ENCODE results near the gene CCT6B. TPM values are rescaled to one million over a fixed set of nuclear protein-coding genes. Genes with fewer than 3 reads are reported as not detected.

The CCT6B gene
- total and polyA plus RNA-seq, 2 of the 4 experiments (the other 2 are of a cell fraction), result 0.72 to 1.1 TPM

DNA sequence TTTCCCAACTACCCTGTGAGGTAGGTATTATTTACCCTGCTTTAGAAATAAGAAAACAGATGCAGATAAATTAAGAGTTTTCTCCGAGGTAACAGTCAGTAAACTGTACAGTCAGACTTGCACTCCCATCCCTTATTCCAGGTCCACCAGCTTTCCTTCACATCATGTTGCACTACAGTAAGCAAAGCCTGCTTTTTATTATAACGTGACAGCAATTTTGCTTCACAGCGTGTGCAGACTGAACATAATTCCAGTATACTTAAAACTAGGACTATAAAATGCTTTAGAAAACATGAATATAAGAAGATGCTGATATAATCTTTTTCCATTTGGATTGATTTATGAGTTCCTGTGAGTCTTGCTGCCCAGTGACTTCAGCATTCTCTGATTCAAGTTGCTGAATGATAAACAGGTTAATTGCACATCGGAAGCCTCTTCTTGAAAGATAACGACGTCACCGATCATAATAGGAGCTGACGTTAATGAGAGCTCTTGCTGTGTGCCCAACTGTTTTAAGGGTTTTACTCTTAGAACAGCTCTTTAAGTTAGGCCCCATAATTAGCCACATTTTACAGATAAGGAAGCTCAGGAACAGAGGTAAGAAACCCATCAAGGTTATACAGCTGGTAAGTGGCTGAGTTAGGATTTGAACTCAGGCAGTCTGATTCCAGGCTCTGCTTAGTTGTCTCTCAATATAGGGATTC, 20.4 kb upstream of the CCT6B start (continued):
- TF ChIP-seq RCOR1 (IDR thresholded peaks at IDR 0.05; ENCODE audit: insufficient replicate concordance, low read length), result no peak

DNA sequence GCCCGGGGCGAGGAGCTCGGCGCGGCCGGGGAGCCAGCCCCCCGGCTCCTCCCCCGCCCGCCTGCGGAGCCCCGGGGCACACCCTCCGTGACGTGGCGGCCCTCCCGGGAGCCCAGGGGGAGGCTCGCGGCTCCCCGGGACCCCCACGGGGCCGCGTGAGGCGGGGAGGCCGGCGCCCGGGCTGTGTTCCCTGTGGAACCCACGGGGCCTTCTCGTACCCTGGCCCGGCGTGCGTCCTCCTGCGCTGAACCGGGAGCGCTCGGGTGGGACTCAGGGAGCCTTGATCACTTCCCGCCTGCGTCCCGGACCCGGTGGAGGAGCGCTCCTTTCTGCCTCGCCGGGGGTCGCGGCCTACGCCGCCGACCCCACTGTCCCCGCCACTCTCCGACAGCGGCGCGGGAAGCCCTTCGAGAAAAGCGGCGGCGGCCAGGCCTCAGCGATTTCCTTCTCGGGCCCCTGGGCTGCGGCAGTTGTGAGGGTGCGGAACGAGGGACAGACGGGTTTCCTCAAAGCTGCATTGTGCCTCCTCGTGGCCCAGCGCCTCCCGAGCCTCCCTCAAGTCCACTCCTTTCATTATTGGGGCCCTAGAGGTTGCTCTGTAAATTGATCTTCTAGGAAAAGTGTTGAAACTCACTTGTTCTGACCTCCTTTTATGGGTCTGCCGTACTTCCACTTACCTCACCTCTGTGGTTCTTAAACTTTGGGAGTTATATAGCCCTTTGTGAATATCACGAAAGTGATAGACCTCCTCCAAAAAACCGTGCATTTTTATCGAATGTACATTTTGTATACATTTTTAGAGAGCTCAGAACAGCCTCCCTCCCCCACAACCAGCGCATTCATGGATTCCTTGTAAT, 19.6 kb upstream of the CCT6B start:
- H2BK120ac ChIP-seq (ENCODE audit: low read depth, low read length), result peak overlapping the region; percentile 95
- TSS peak; percentile 64 for BruUV-seq (replicated peaks)
- in situ Hi-C loops (cut with MboI; ENCODE audit: low sequenced_read_pairs), result loop anchor here (25.0 kb wide), 1 partner anchor 606 kb away; the partner anchor contains the start of genes AP2B1 and PEX12
- peak overlapping the region; percentile 71 for H4K5ac ChIP-seq (ENCODE audit: low read depth, low read length)
- H3K9ac ChIP-seq (ENCODE audit: low read depth, low read length), result peak overlapping the region; percentile 89
- ChIA-PET POLR2A (ENCODE audit: unreplicated experiment) (interaction anchor here (1.2 kb wide), 1 partner anchor 13 kb away, joined by 4 read pairs; no protein-coding TSS in a partner anchor), CTCF (interaction anchor here (0.8 to 1.2 kb wide), 2 partner anchors 10 to 608 kb away, joined by 4 read pairs; no protein-coding TSS in a partner anchor)
- intact Hi-C loops (cut with micrococcal nuclease), result loop anchor here (1.0 to 5.0 kb wide), 4 partner anchors 16 to 136 kb away; partner anchors contain the start of genes CCT6B, RAD51D and ZNF830
- no peaks in the 10 kb centered on the region for H3K27me3 ChIP-seq (ENCODE audit: control insufficient read depth, insufficient read depth, low read length)
- H3K79me1 ChIP-seq (ENCODE audit: low read depth in 1 of 2, low read length in 2 of 2), result peaks cover 16 to 27% of the 10 kb centered on the region in 2 experiments
- H2AK9ac ChIP-seq (replicated peaks; ENCODE audit: low read depth, low read length, poor library complexity), result peak overlapping the region; percentile 99
- H3K4ac ChIP-seq (ENCODE audit: low read depth, low read length), result peak overlapping the region; percentile 98
- WGBS, 2 experiments (ENCODE audit: extremely low coverage in 2 of 2, insufficient read length in 1 of 2), result 0% methylated on average over 16 of the region's 69 CpGs; no CpG with 5 or more reads in 1 of the 2 experiments
- H4K20me1 ChIP-seq (ENCODE audit: insufficient read depth, low read length), result no peaks in the 10 kb centered on the region
- DNase-seq, result peak; percentile 80
- H3K4me2 ChIP-seq (ENCODE audit: low read depth, low read length), result peak overlapping the region; percentile 84
- 0 out of 2 replicates have a peak, but pooled peaks cover 3% of the 10 kb centered on the region for H3K9me1 ChIP-seq (ENCODE audit: insufficient read depth, low read length)
- H4K8ac ChIP-seq (ENCODE audit: low read depth in 2 of 2, low read length in 2 of 2), result peak overlapping the region; percentile 24 to 84
- peak overlapping the region; percentile 95 for H4K91ac ChIP-seq (ENCODE audit: insufficient read depth, low read depth, low read length)
- peak overlapping the region; percentile 95 for H3K14ac ChIP-seq (replicated peaks; ENCODE audit: low read depth, low read length)
- peak overlapping the region; percentile 96 for H3K27ac ChIP-seq (ENCODE audit: insufficient read depth, low read length)
- peak overlapping the region; percentile 99 for H2BK5ac ChIP-seq (ENCODE audit: low read depth, low read length, poor library complexity, severe bottlenecking)
- peaks cover 5% of the 10 kb centered on the region; the same call in 1 of the 2 replicates for H3K36me3 ChIP-seq (ENCODE audit: control insufficient read depth, insufficient read depth, low read length)
- peak overlapping the region; percentile 53 for H3K18ac ChIP-seq (ENCODE audit: low read depth, low read length)
- H2BK15ac ChIP-seq (ENCODE audit: low read depth, low read length), result 0 out of 3 replicates have a peak overlapping the region, but pooled peaks have one; percentile 62
- peaks cover 7% of the 10 kb centered on the region for H3K4me1 ChIP-seq (ENCODE audit: control insufficient read depth, insufficient read depth, low read length)
- H3K9me3 ChIP-seq (ENCODE audit: control insufficient read depth, insufficient read depth, low read length), result no peaks in the 10 kb centered on the region
- H2AFZ ChIP-seq (replicated peaks; ENCODE audit: low read length, poor library complexity), result peak overlapping the region; percentile 99
- peak overlapping the region; percentile 91 for H3K4me3 ChIP-seq (ENCODE audit: insufficient read depth, low read depth, low read length)
- H2AK5ac ChIP-seq (ENCODE audit: low read depth, low read length), result peak overlapping the region; percentile 24; the same call in 1 of the 2 replicates
- ATAC-seq (ENCODE audit: low read depth), result peak; percentile 94
- peak overlapping the region; percentile 82 for H3K23ac ChIP-seq (ENCODE audit: low read depth, low read length)
- no peak overlapping the region for H2BK20ac ChIP-seq (ENCODE audit: low read depth, low read length)
- dilution Hi-C loops (cut with HindIII; ENCODE audit: low sequenced_read_pairs, unreplicated experiment), result no loop called here
- peak overlapping the region; percentile 76 for H3K56ac ChIP-seq (ENCODE audit: extremely low read depth, insufficient read depth, low read length)
- TF ChIP-seq MXI1 (IDR thresholded peaks at IDR 0.05; ENCODE audit: borderline replicate concordance, low read depth, low read length) (peak; percentile 64; the same call in 1 of the 2 replicates), RAD21 (IDR thresholded peaks at IDR 0.05; ENCODE audit: low read length) (peak; percentile 36), RFX5 (IDR thresholded peaks at IDR 0.05; ENCODE audit: low read depth, low read length) (no peak), SMC3 (IDR thresholded peaks at IDR 0.05; ENCODE audit: low read depth, low read length) (peak; percentile 27; the same call in 1 of the 2 replicates), POLR2A (IDR thresholded peaks at IDR 0.05; ENCODE audit: low read depth, low read length) (peak; percentile 77), CEBPB (IDR thresholded peaks at IDR 0.05; ENCODE audit: low read depth, low read length) (peak; percentile 35; the same call in 1 of the 2 replicates), MAZ (IDR thresholded peaks at IDR 0.05; ENCODE audit: borderline replicate concordance, low read depth, low read length) (peak; percentile 51; the same call in 1 of the 2 replicates)
- TF ChIP-seq, protein P1, sequence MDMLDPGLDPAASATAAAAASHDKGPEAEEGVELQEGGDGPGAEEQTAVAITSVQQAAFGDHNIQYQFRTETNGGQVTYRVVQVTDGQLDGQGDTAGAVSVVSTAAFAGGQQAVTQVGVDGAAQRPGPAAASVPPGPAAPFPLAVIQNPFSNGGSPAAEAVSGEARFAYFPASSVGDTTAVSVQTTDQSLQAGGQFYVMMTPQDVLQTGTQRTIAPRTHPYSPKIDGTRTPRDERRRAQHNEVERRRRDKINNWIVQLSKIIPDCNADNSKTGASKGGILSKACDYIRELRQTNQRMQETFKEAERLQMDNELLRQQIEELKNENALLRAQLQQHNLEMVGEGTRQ (IDR thresholded peaks at IDR 0.05; ENCODE audit: low read depth, low read length), result no peak
- TF ChIP-seq, protein P2, sequence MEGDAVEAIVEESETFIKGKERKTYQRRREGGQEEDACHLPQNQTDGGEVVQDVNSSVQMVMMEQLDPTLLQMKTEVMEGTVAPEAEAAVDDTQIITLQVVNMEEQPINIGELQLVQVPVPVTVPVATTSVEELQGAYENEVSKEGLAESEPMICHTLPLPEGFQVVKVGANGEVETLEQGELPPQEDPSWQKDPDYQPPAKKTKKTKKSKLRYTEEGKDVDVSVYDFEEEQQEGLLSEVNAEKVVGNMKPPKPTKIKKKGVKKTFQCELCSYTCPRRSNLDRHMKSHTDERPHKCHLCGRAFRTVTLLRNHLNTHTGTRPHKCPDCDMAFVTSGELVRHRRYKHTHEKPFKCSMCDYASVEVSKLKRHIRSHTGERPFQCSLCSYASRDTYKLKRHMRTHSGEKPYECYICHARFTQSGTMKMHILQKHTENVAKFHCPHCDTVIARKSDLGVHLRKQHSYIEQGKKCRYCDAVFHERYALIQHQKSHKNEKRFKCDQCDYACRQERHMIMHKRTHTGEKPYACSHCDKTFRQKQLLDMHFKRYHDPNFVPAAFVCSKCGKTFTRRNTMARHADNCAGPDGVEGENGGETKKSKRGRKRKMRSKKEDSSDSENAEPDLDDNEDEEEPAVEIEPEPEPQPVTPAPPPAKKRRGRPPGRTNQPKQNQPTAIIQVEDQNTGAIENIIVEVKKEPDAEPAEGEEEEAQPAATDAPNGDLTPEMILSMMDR (conservative IDR thresholded peaks at IDR 0.05; ENCODE audit: low read depth, low read length), result peak; percentile 50

Data from IMR-90 (cell line).